ENCODE results near the gene GIPR.
A peak's percentile ranks its signal among the peaks of the same experiment; 100 is the strongest.

GIPR gene

GRCh38 chr19:45632468-45633196, 35.4 kb upstream of the GIPR start:
- H3K27ac ChIP-seq (ENCODE audit: extremely low read depth, low read depth, low read length): no peak overlapping the region
- no peaks in the 10 kb centered on the region for H3K9me3 ChIP-seq (ENCODE audit: control insufficient read depth, insufficient read depth, low read depth, low read length)
- ChIA-PET POLR2A (interaction anchor here (0.7 to 3.5 kb wide), 4 partner anchors 9 to 1029 kb away, joined by 3 to 38 read pairs (median 12); no protein-coding TSS in a partner anchor), CTCF (interaction anchor here (0.7 to 4.0 kb wide), 3 partner anchors 9 to 165 kb away, joined by 3 to 52 read pairs (median 7); partner anchors contain the start of genes EML2 and FOSB)
- peaks cover 14 to 15% of the 10 kb centered on the region in 2 experiments; a peak in 2 of 3 replicates for H3K36me3 ChIP-seq (ENCODE audit: control insufficient read depth in 2 of 2, insufficient read depth in 1 of 2, low read length in 2 of 2)
- no peak overlapping the region for H3K4me3 ChIP-seq (ENCODE audit: low read depth, low read length)
- H3K4me1 ChIP-seq (ENCODE audit: control insufficient read depth, insufficient read depth, low read length): peaks cover 13% of the 10 kb centered on the region
- TF ChIP-seq, protein P1, sequence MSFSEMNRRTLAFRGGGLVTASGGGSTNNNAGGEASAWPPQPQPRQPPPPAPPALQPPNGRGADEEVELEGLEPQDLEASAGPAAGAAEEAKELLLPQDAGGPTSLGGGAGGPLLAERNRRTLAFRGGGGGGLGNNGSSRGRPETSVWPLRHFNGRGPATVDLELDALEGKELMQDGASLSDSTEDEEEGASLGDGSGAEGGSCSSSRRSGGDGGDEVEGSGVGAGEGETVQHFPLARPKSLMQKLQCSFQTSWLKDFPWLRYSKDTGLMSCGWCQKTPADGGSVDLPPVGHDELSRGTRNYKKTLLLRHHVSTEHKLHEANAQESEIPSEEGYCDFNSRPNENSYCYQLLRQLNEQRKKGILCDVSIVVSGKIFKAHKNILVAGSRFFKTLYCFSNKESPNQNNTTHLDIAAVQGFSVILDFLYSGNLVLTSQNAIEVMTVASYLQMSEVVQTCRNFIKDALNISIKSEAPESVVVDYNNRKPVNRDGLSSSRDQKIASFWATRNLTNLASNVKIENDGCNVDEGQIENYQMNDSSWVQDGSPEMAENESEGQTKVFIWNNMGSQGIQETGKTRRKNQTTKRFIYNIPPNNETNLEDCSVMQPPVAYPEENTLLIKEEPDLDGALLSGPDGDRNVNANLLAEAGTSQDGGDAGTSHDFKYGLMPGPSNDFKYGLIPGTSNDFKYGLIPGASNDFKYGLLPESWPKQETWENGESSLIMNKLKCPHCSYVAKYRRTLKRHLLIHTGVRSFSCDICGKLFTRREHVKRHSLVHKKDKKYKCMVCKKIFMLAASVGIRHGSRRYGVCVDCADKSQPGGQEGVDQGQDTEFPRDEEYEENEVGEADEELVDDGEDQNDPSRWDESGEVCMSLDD (tag by site-specific recombination; IDR thresholded peaks at IDR 0.05): peak; percentile 62
- TF ChIP-seq KLF16 (tag by site-specific recombination; IDR thresholded peaks at IDR 0.05): peak; percentile 76
- peak; percentile 95 for TF ChIP-seq KLF9 (tag by site-specific recombination; IDR thresholded peaks at IDR 0.05; ENCODE audit: low read depth)
- TF ChIP-seq ZNF335 (tag by site-specific recombination; conservative IDR thresholded peaks at IDR 0.05): peak; percentile 83
- TF ChIP-seq HOXC10 (CRISPR knock-in tag; IDR thresholded peaks at IDR 0.05): no peak
- TF ChIP-seq SP3 (tag by site-specific recombination; IDR thresholded peaks at IDR 0.05): peak; percentile 86
- TF ChIP-seq FEZF1 (tag by site-specific recombination; IDR thresholded peaks at IDR 0.05): peak; percentile 91
- TF ChIP-seq ZNF366 (tag by site-specific recombination; conservative IDR thresholded peaks at IDR 0.05): 0 out of 2 replicates have a peak, but pooled peaks have one; percentile 20
- TF ChIP-seq ZNF660 (tag by site-specific recombination; IDR thresholded peaks at IDR 0.05): peak; percentile 85
- no peak for TF ChIP-seq ZNF768 (tag by site-specific recombination; IDR thresholded peaks at IDR 0.05)
- no peak for TF ChIP-seq ZNF473 (tag by site-specific recombination; IDR thresholded peaks at IDR 0.05)
- TF ChIP-seq PATZ1 (tag by site-specific recombination; IDR thresholded peaks at IDR 0.05): peak; percentile 47; the same call in 1 of the 2 replicates
- TF ChIP-seq ZNF449 (tag by site-specific recombination; IDR thresholded peaks at IDR 0.05): peak; percentile 66; the same call in 1 of the 2 replicates
- TF ChIP-seq KLF17 (tag by site-specific recombination; IDR thresholded peaks at IDR 0.05): peak; percentile 85
- 0 out of 2 replicates have a peak, but pooled peaks have one; percentile 25 for TF ChIP-seq ZNF223 (tag by site-specific recombination; IDR thresholded peaks at IDR 0.05)
- TF ChIP-seq KLF1 (tag by site-specific recombination; IDR thresholded peaks at IDR 0.05): peak; percentile 94
- TF ChIP-seq SP7 (tag by site-specific recombination; IDR thresholded peaks at IDR 0.05): peak; percentile 66
- TF ChIP-seq, protein P2, sequence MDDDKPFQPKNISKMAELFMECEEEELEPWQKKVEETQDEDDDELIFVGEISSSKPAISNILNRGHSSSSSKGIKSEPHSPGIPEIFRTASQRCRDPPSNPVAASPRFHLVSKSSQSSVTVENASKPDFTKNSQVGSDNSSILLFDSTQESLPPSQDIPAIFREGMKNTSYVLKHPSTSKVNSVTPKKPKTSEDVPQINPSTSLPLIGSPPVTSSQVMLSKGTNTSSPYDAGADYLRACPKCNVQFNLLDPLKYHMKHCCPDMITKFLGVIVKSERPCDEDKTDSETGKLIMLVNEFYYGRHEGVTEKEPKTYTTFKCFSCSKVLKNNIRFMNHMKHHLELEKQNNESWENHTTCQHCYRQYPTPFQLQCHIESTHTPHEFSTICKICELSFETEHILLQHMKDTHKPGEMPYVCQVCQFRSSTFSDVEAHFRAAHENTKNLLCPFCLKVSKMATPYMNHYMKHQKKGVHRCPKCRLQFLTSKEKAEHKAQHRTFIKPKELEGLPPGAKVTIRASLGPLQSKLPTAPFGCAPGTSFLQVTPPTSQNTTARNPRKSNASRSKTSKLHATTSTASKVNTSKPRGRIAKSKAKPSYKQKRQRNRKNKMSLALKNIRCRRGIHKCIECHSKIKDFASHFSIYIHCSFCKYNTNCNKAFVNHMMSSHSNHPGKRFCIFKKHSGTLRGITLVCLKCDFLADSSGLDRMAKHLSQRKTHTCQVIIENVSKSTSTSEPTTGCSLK (tag by site-specific recombination; IDR thresholded peaks at IDR 0.05): no peak
- peak; percentile 89 for TF ChIP-seq KLF8 (tag by site-specific recombination; IDR thresholded peaks at IDR 0.05)
- TF ChIP-seq SP2 (tag by site-specific recombination; IDR thresholded peaks at IDR 0.05): peak; percentile 86
- TF ChIP-seq ZEB2 (tag by site-specific recombination; IDR thresholded peaks at IDR 0.05): 0 out of 2 replicates have a peak, but pooled peaks have one; percentile 55
- peak; percentile 84 for TF ChIP-seq ZNF629 (tag by site-specific recombination; IDR thresholded peaks at IDR 0.05)
- TF ChIP-seq ZNF2 (tag by site-specific recombination; IDR thresholded peaks at IDR 0.05): 0 out of 2 replicates have a peak, but pooled peaks have one; percentile 27
- no peak for TF ChIP-seq ZNF341 (tag by site-specific recombination; IDR thresholded peaks at IDR 0.05; ENCODE audit: low read depth)
- TF ChIP-seq ZBTB21 (tag by site-specific recombination; IDR thresholded peaks at IDR 0.05): peak; percentile 80
- TF ChIP-seq ZNF510 (tag by site-specific recombination; IDR thresholded peaks at IDR 0.05; ENCODE audit: insufficient replicate concordance): no peak
- no peak for TF ChIP-seq ZNF174 (tag by site-specific recombination; IDR thresholded peaks at IDR 0.05)
